Smooth muscle cell of bladder (primary cell): ENCODE data around the gene SPACA9. TPM values are rescaled to one million over a fixed set of nuclear protein-coding genes. Genes with fewer than 3 reads are reported as not detected.

ENCODE experiments used
- total RNA-seq: library from RNA; depleted of rRNA; stranded (reverse); fragments of >200 nt; gene quantifications from 2 replicates; pipeline ENCODE4 v1.2.3, GENCODE V29; 2014

Gene SPACA9
- total RNA-seq, result 3.1 and 3.3 TPM in 2 replicates

DNA sequence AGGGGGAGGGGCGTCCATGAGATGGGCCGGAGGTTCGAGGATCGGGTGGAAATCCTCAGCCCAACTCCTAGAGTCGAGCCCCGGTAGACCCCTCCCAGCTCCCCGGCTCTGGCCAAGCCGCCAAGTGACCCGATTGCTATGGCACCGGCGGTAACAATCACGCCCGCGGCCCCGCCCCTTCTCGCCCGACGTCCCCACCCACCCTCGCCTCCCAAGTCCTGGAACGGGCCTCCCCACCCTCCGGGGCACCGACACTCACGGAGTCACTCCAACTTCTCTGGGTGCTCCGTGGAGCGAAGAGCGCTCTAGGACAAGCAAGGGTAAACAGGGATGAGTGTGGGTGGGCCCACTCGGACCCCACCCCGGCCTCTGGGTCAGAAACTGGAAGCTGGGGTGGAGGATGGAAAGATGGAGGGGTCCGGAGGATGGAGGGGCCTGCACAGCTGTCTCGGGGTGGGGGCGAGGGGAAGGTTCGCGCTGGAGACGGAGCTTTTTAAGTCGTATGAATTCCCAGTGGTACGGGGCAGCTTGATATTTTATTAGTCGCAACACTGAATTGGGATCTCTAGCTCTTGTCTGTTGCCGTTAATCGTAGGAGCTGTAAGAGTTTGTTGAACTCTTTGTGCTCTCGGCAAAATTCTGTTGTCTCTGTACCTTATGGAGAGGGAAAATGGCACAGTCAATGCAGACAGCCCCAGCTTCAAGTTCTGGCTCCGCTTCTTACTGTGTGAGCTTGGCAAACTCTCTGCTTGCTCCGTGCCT lies at the start of gene SPACA9:
TSS of gene SPACA9 (plus strand) at position 204 of the 762 bp plus-strand sequence. CDS start 5,050 bp downstream, outside the sequence.

DNA sequence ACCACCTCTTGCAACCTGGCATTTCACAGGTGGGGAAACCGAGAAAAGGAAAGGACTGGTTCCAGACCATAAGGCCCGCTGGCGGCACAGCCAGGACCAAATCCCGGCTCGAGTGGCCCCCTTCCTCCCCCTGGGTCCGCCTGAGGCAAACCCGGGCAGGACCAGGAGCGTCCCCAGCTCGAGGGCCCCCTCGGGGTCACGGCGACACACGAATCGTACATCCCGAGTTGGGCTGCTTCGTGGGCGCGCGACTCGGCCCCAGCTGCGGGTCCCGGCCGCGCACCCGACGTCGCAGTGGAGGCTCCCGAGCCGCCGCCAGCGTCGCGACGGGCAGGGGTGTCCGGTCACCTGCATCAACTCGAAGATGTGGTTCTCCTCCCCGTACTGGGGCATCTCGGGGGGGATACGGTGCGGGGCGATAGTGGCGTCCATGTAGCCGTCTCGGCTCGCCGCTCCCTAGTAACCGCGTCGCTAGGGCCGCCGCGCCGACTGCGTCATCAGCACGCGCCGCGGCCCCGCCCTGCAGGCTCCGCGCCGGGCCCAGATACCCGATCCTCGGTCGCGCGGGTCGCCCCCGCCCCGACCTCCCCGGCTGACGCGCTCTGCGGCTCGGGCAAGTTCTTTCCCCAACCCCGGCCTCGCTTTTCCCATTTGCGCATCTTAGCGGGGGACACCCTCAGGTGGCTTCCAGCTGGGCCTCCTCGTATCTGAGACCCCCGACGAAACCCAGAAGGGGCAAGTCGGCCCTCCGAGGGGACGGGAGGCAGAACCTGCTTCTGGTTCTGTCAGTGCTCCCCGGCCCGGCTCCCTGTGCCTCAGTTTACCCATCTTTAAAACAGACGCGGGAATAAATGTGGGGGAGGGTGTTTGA lies 639 bp upstream of the SPACA9 start, which contains the start of gene AK8:
TSS of gene AK8 (minus strand) at position 461 of the 871 bp plus-strand sequence. CDS start at position 432, 29 bp downstream.

Other genes with a start within 250 kb of the SPACA9 start
- 7.1 and 10.4 TPM in 2 replicates for gene DDX31, start 208.9 kb upstream of the SPACA9 start, total RNA-seq
- gene GTF3C4, start 208.4 kb upstream of the SPACA9 start, total RNA-seq, result 7.7 and 8.8 TPM in 2 replicates
- 0.37 and 0.57 TPM in 2 replicates for gene AK8, start 614 bp upstream of the SPACA9 start, total RNA-seq
- gene TSC1, start 65.7 kb downstream of the SPACA9 start, total RNA-seq, result 26.5 and 34.3 TPM in 2 replicates
- not detected in 2 replicates for gene GFI1B, start 99.8 kb downstream of the SPACA9 start, total RNA-seq
- gene GTF3C5, start 152.1 kb downstream of the SPACA9 start, total RNA-seq, result 30.3 and 32.6 TPM in 2 replicates
- 0.14 and 0.18 TPM in 2 replicates for gene CEL, start 183.1 kb downstream of the SPACA9 start, total RNA-seq
- gene RALGDS, start 242.3 kb downstream of the SPACA9 start, total RNA-seq, result 16.5 and 25.2 TPM in 2 replicates